Neutrophil (primary cell): ENCODE measurements around the gene IRX4.

Experiments used
- H3K27ac ChIP-seq: fragments of 200-600 bp; sonication (generic); 2 replicates; pipeline ENCODE4 v1.5.1; 2016; ENCODE audit warnings: mild to moderate bottlenecking, moderate library complexity
- H3K27me3 ChIP-seq: fragments of 200-600 bp; sonication (generic); 2 replicates; pipeline ENCODE4 v1.6.0; 2016; ENCODE audit warnings: mild to moderate bottlenecking
- H3K36me3 ChIP-seq: fragments of 200-600 bp; sonication (generic); 2 replicates; pipeline ENCODE4 v1.5.1; 2017
- H3K4me1 ChIP-seq, 2 experiments: fragments of 200-600 bp in 1 of 2; sonication (generic) in 1 of 2; 1 replicate in 1 of 2; 2 replicates in 1 of 2; pipeline versions ENCODE4 v1.5.1 to v1.6.1; 2013 to 2016; ENCODE audit warnings: low read depth in 1 of 2, low read length in 1 of 2, mild to moderate bottlenecking in 1 of 2, moderate library complexity in 1 of 2; ENCODE audit not compliant: control insufficient read depth in 1 of 2, insufficient read depth in 1 of 2
- H3K4me3 ChIP-seq, 2 experiments: fragments of 200-600 bp in 1 of 2; sonication (generic) in 1 of 2; 1 replicate in 1 of 2; 2 replicates in 1 of 2; pipeline ENCODE4 v1.5.1; 2013 to 2016; ENCODE audit warnings: low read depth in 1 of 2, low read length in 1 of 2, mild to moderate bottlenecking in 1 of 2, moderate library complexity in 1 of 2
- H3K9me3 ChIP-seq: fragments of 200-600 bp; sonication (generic); 2 replicates; pipeline ENCODE4 v1.5.1; 2016
- TF ChIP-seq, protein P1 (sequence below): fragments of 200-600 bp; sonication (generic); IDR thresholded peaks from 2 replicates; pipeline ENCODE4 v1.5.1; 2016; ENCODE audit warnings: antibody characterized with exemption

Gene IRX4

DNA sequence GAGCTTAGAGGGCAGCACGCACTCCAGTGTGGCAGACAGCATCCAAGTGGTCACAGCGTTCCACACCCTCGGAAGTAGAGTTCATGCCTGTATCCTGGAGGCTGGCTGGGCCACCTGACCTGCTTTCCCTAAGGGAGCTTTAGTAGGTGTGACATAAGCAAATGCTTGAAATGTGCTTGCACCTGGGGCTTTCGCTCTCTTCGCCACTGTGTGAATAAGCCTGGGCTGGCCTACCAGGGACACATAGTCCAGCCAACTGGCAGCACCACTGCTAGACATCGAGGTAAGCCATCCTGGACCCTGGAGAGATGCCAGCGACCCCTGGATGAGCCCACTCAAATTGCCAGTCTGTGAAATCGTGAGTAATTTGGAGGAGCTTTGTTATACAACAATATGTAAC is 24.9 kb upstream of the IRX4 start:
- TF ChIP-seq, protein P1, sequence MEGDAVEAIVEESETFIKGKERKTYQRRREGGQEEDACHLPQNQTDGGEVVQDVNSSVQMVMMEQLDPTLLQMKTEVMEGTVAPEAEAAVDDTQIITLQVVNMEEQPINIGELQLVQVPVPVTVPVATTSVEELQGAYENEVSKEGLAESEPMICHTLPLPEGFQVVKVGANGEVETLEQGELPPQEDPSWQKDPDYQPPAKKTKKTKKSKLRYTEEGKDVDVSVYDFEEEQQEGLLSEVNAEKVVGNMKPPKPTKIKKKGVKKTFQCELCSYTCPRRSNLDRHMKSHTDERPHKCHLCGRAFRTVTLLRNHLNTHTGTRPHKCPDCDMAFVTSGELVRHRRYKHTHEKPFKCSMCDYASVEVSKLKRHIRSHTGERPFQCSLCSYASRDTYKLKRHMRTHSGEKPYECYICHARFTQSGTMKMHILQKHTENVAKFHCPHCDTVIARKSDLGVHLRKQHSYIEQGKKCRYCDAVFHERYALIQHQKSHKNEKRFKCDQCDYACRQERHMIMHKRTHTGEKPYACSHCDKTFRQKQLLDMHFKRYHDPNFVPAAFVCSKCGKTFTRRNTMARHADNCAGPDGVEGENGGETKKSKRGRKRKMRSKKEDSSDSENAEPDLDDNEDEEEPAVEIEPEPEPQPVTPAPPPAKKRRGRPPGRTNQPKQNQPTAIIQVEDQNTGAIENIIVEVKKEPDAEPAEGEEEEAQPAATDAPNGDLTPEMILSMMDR: no peak
- Histone ChIP-seq H3K27me3 (no peaks in the 10 kb centered on the region), H3K9me3 (peaks cover 3% of the 10 kb centered on the region), H3K27ac (no peak overlapping the region), H3K4me3 (no peak overlapping the region), H3K36me3 (no peaks in the 10 kb centered on the region), H3K4me1 (no peaks in the 10 kb centered on the region)

DNA sequence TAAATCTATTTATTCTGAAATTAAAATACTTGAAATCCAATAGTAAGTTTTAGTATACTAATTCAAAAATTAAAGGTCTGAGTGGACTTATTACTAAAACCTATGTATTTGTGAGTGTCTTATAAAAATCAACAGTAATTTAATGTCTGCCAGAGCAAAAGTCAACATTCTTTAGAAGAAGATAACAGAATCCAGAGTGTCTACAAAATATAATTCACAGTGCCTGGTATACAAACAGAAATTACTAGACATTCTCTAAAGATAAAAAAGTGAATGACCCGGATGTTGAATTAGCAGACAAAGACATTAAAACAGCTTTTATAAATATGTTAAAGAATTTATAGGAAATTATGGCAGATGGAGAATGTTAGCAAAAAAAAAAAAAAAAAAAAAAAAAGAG is 22.4 kb upstream of the IRX4 start:
- Histone ChIP-seq H3K4me3 (no peak overlapping the region), H3K27me3 (no peaks in the 10 kb centered on the region)
- TF ChIP-seq, protein P1: no peak

DNA sequence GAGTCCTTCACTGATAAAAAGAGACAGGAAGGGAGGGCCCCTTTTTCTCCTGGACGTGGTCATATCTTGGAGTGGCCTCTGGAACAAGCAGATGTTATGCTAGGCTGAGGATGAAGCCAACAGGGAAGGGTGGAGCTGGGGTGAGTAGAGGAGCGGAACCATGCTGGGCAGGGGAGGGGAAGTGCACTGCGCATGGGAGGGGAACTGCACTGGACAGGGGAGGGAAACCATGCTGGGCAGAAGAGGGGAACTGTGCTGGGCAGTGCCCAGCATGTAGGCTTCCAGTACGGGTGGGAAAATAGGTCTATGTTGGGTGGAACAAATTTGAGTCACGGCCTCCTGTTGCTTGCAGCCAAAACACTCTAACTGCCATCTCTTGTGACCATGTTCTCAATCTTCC is 19.3 kb upstream of the IRX4 start:
- no peaks in the 10 kb centered on the region for H3K36me3 ChIP-seq

More for the DNA sequence above, 22.4 kb upstream of the IRX4 start:
- Histone ChIP-seq H3K27ac (no peak overlapping the region), H3K4me1 (no peaks in the 10 kb centered on the region), H3K36me3 (no peaks in the 10 kb centered on the region), H3K9me3 (peaks cover 3% of the 10 kb centered on the region)

DNA sequence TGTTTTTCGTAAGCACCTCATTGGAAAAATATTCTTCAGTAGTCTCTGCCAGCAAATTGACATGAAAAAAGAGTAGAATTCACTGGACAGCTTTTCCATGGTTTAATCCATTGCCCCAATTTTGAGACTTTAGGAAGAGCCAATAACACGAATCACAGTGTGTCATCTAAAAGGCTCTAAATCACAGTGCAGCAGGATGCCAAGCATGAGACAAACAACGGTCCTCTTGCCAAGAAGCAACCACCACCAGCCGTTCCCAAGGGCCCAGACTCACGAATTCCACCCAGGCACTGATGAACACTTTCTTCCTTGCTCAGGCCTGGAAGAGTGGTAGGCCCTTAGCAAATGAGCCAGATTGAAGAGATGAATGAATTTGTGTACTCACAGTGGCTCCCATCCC is 18.3 kb upstream of the IRX4 start:
- Histone ChIP-seq H3K4me1 (no peaks in the 10 kb centered on the region), H3K9me3 (peaks cover 3% of the 10 kb centered on the region), H3K27me3 (peaks cover 18% of the 10 kb centered on the region), H3K4me3 (no peak overlapping the region), H3K36me3 (no peaks in the 10 kb centered on the region), H3K27ac (no peak overlapping the region)
- TF ChIP-seq, protein P1: no peak

More for the DNA sequence above, 19.3 kb upstream of the IRX4 start:
- Histone ChIP-seq H3K4me1 (no peaks in the 10 kb centered on the region), H3K4me3 (no peak overlapping the region), H3K27ac (no peak overlapping the region), H3K27me3 (peaks cover 10% of the 10 kb centered on the region), H3K9me3 (peaks cover 3% of the 10 kb centered on the region)
- TF ChIP-seq, protein P1: no peak

DNA sequence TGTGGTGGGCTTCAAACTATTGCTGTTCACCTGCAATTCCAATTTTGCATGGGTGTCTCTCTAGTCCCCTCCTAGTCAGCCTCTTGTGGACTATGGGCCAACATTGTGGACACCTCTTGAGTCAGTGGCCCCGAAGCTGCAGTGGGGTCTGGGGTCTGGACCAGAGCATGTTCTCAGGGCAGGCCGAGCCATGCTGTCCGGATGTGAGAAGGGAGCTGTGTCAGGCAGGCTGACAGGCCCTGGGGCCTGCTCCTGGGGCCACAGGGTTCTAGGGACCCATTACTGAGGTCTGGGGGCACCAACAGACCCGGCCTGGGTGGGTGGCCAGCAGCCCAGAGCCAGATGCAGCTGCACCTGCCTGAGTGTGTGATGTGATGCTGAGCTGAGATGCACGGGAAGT is 16.5 kb upstream of the IRX4 start:
- no peak overlapping the region for H3K27ac ChIP-seq
- no peaks in the 10 kb centered on the region for H3K36me3 ChIP-seq
- TF ChIP-seq, protein P1: no peak
- H3K4me1 ChIP-seq: no peaks in the 10 kb centered on the region
- H3K27me3 ChIP-seq: peaks cover 31% of the 10 kb centered on the region
- H3K9me3 ChIP-seq: no peaks in the 10 kb centered on the region
- no peak overlapping the region for H3K4me3 ChIP-seq
